ENCODE data around the gene EFR3B.

DNA sequence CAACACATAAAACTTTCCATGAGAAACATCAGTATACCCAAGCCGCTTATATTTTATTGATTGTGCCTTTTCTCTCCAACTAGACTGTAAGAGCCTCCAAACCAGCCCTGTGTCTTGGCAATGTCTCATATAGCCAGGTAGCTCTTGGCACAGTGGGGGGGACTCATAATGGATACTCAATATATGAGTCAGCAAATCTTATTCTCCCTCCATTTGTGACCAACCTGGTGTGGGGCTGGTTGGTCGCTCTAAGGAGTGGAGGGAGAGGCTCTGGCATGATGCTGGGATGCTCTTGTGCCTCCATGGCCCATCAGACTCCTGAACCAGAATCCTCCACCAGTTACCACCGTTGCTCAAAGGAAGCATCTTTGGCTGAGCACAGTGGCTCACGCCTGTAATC is 32.0 kb downstream of the EFR3B start:
- TF ChIP-seq, protein P1, sequence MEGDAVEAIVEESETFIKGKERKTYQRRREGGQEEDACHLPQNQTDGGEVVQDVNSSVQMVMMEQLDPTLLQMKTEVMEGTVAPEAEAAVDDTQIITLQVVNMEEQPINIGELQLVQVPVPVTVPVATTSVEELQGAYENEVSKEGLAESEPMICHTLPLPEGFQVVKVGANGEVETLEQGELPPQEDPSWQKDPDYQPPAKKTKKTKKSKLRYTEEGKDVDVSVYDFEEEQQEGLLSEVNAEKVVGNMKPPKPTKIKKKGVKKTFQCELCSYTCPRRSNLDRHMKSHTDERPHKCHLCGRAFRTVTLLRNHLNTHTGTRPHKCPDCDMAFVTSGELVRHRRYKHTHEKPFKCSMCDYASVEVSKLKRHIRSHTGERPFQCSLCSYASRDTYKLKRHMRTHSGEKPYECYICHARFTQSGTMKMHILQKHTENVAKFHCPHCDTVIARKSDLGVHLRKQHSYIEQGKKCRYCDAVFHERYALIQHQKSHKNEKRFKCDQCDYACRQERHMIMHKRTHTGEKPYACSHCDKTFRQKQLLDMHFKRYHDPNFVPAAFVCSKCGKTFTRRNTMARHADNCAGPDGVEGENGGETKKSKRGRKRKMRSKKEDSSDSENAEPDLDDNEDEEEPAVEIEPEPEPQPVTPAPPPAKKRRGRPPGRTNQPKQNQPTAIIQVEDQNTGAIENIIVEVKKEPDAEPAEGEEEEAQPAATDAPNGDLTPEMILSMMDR (IDR thresholded peaks at IDR 0.05) = no peak
- no peak for TF ChIP-seq POLR2A (IDR thresholded peaks at IDR 0.05)

All from ovary (tissue), 3 donors.